KMS-11 (cell line): Measurements from ENCODE around the gene POLR2L.

Experiments used
- H2AFZ ChIP-seq: fragments of 200-600 bp; sonication (generic); 2 replicates; pipeline ENCODE4 v1.6.1; 2016; ENCODE audit warnings: antibody characterized with exemption, mixed run types, low read depth
- H3K27ac ChIP-seq: fragments of 200-600 bp; sonication (generic); 2 replicates; pipeline ENCODE4 v1.6.1; 2016; ENCODE audit warnings: mild to moderate bottlenecking, mixed run types
- H3K27me3 ChIP-seq: fragments of 200-600 bp; sonication (generic); 2 replicates; pipeline ENCODE4 v1.6.1; 2017; ENCODE audit warnings: mild to moderate bottlenecking, low read depth, mixed run types, moderate library complexity; ENCODE audit not compliant: insufficient read depth
- H3K36me3 ChIP-seq: fragments of 200-600 bp; sonication (generic); 2 replicates; pipeline ENCODE4 v1.6.1; 2017; ENCODE audit warnings: mild to moderate bottlenecking, mixed run types; ENCODE audit not compliant: insufficient read depth
- H3K4me1 ChIP-seq: fragments of 200-600 bp; sonication (generic); 2 replicates; pipeline ENCODE4 v1.6.1; 2016; ENCODE audit warnings: mild to moderate bottlenecking, low read depth, mixed run types; ENCODE audit not compliant: poor library complexity, severe bottlenecking
- H3K4me2 ChIP-seq: fragments of 200-600 bp; sonication (generic); 2 replicates; pipeline ENCODE4 v1.7.0; 2016; ENCODE audit warnings: mild to moderate bottlenecking, mixed run types
- H3K4me3 ChIP-seq: fragments of 200-600 bp; sonication (generic); IDR thresholded peaks from 2 replicates; pipeline ENCODE4 v1.6.1; 2017; ENCODE audit warnings: low read depth, low read length, mixed read lengths; ENCODE audit not compliant: insufficient read depth
- H3K79me2 ChIP-seq: fragments of 200-600 bp; sonication (generic); 2 replicates; pipeline ENCODE4 v1.6.1; 2016; ENCODE audit warnings: low read depth, mixed run types; ENCODE audit not compliant: insufficient read depth
- H3K9ac ChIP-seq: fragments of 200-600 bp; sonication (generic); 2 replicates; pipeline ENCODE4 v1.6.1; 2016; ENCODE audit warnings: mild to moderate bottlenecking, mixed run types
- H4K20me1 ChIP-seq: fragments of 200-600 bp; sonication (generic); 2 replicates; pipeline ENCODE4 v1.6.1; 2016; ENCODE audit warnings: mild to moderate bottlenecking, mixed run types; ENCODE audit not compliant: insufficient read depth
- CTCF ChIP-seq: fragments of 200-600 bp; sonication (generic); conservative IDR thresholded peaks from 2 replicates; pipeline ENCODE4 v1.6.1; 2017; ENCODE audit warnings: low read depth, mild to moderate bottlenecking, antibody characterized with exemption, low read length, moderate library complexity, mixed read lengths

The POLR2L gene

GRCh38 chr11:888310-889212, 46.2 kb upstream of the POLR2L start:
- Histone ChIP-seq H3K79me2 (no peaks in the 10 kb centered on the region), H3K4me2 (no peak overlapping the region), H3K27me3 (no peaks in the 10 kb centered on the region), H3K4me1 (no peaks in the 10 kb centered on the region), H3K27ac (no peak overlapping the region), H3K4me3 (no peak overlapping the region), H3K36me3 (no peaks in the 10 kb centered on the region), H4K20me1 (no peaks in the 10 kb centered on the region), H3K9ac (no peak overlapping the region), H2AFZ (no peak overlapping the region)
- TF ChIP-seq CTCF: no peak

GRCh38 chr11:887589-887988, 45.3 kb upstream of the POLR2L start:
- Histone ChIP-seq H3K4me1 (no peaks in the 10 kb centered on the region), H2AFZ (no peak overlapping the region), H3K79me2 (no peaks in the 10 kb centered on the region), H3K27ac (no peak overlapping the region), H3K36me3 (no peaks in the 10 kb centered on the region), H3K4me2 (no peak overlapping the region), H4K20me1 (no peaks in the 10 kb centered on the region), H3K27me3 (no peaks in the 10 kb centered on the region), H3K4me3 (no peak overlapping the region), H3K9ac (no peak overlapping the region)
- TF ChIP-seq CTCF: no peak

GRCh38 chr11:886568-886967, 44.2 kb upstream of the POLR2L start:
- H3K4me1 ChIP-seq: no peaks in the 10 kb centered on the region
- H3K4me3 ChIP-seq: no peak overlapping the region
- H3K27me3 ChIP-seq: no peaks in the 10 kb centered on the region
- no peak overlapping the region for H3K27ac ChIP-seq
- TF ChIP-seq CTCF: no peak
- H3K36me3 ChIP-seq: no peaks in the 10 kb centered on the region
- no peak overlapping the region for H2AFZ ChIP-seq
- H3K9ac ChIP-seq: no peak overlapping the region
- H3K4me2 ChIP-seq: no peak overlapping the region
- H4K20me1 ChIP-seq: no peaks in the 10 kb centered on the region
- H3K79me2 ChIP-seq: no peaks in the 10 kb centered on the region

GRCh38 chr11:884578-885070, 42.3 kb upstream of the POLR2L start:
- no peaks in the 10 kb centered on the region for H3K36me3 ChIP-seq

More at GRCh38 chr11:884578-885070, 42.3 kb upstream of the POLR2L start:
- Histone ChIP-seq H3K4me1 (no peaks in the 10 kb centered on the region), H4K20me1 (no peaks in the 10 kb centered on the region), H3K4me2 (no peak overlapping the region), H3K27ac (no peak overlapping the region), H3K27me3 (no peaks in the 10 kb centered on the region), H3K4me3 (no peak overlapping the region), H3K9ac (no peak overlapping the region), H3K79me2 (no peaks in the 10 kb centered on the region), H2AFZ (no peak overlapping the region)
- no peak for TF ChIP-seq CTCF
